GM19397 (cell line): ENCODE measurements around the gene IL1RL1.

Source experiments
- ATAC-seq: cut with Tn5 transposase; IDR thresholded peaks from one replicate; pipeline ENCODE4 v1.9.1; 2021; ENCODE audit warnings: mild to moderate bottlenecking, moderate library complexity; ENCODE audit not compliant: unreplicated experiment

IL1RL1 gene

DNA sequence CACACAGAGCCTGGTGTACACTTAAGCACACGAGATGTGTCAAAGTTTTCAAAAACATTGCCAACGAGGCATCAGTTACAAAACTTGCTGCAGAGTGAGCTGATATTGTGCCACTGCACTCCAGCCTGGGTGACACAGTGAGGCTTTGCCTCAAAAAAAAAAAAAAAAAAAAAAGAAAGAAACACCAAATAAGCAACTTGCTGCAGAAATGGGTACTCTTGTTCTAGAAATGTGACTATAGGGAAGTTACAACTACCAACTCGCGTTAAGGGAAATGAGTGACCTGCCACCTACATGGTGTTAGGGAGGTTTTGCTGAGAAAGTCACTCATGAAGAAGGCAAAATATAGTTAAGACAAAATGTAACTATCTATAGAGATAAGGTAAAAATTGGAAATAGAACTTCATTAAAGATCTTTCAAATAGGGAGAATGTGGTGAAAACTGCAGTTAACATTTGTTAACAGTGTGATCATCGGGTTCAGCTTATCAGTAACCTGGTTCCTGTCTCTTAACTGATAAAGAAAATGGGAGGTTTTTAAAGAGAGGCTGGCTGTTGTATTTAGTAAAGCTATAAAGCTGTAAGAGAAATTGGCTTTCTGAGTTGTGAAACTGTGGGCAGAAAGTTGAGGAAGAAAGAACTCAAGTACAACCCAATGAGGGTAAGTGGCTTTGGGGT, at the start of gene IL1RL1:
Gene IL1RL1, plus strand, starts transcription at position 600 of the 677 bp plus-strand sequence. CDS start 26,702 bp downstream, outside the sequence.
- no peak for ATAC-seq

DNA sequence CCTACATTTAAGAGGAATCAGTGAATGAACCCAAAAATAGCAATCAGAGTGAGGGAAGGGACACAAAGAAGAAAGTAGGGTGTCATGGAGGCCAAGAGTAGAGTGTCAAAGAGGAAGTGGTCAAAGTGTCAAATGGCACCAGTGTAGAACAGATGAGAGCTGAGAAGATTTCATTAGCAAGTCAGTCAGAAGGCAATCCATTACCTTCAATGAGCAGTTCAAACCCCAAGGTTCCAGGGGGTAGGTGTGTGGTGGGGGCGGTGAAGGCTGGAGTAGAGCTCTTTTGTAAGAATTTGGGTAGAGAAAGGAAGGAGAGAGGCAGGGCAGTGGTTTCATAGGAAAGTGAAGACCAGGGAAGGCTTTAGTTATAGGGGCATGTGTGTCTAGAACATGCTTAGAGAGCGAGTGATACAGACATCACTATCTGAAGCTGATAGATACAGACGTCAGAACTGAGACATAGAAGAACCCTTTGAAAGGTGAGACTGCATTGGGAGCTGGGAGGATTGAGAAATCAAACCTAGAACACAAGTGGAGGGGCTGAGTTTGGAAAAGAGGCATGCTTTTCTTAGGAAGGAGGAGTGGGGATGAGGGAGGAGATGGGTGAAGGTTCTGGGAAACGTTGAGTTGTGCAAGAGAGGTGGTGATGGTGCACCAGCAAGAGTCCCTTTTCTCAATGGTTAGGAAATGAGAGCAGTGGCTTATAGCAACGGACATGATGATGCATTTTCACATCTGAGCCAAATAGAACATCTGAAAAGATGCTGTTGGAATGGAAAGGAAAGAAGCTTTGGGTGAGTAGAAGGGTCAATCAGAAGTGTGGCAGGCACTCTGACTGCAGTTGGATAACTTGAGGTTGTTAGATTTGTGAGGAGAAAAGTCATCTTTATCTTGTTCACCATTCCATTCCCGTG, 48.9 kb upstream of the IL1RL1 start:
- ATAC-seq = no peak

DNA sequence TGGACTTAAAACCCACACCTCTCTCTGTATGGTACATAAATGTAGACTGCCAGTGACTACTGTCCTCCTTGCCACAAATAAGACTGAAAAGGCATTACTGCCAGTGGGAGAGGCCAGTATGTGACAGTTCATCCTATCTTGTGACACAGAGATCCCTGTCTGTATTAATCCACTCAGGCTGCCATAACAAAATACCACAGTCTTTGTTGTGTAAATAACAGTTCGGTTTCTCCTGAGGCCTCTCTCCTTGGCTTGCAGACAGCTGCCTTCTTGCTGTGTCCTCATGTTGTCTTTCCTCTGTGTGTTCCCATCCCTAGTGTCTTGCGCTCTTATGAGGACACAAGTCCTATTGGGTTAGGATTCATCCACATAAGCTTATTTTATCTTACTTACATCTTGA, 46.4 kb upstream of the IL1RL1 start:
- ATAC-seq = no peak

DNA sequence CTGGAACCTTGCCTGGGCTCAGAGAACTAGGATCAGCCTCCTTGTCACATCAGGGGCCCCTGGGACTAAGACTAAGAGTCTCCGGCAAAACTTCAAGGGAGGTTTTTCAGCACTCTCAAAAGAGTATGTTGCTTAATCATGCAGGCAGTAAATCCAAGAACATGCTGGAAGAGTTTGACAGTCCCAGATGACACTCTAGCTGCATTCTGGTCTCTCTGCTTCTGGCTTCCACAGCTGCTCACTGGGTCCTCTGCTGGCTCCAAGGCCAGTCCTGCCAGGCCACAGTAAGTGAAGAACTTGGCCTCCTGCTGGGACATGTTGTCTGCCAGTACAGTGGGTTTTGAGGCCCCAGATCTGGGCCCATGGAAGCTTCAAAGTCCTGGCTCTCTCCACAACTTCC, 45.2 kb upstream of the IL1RL1 start:
- ATAC-seq = no peak

DNA sequence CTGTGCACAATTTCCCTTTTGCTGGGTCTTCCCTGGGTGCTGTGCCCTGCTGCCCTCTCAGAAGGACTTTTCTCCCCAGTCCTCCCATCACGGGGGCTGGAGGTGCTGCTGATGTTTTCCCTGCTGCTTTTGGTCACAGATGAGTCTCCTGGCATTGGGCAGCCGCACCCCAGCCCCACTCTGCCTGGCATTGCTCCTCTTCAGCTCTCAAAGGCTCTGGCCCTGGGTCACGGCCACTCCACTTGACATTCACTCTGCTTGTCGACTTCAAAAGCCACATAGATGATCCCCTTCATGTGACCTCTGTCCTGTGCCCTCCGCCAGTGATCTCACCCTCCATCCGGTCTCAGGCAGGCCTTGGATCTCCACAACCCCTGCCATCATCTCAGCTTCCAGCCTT, 43.6 kb upstream of the IL1RL1 start:
- ATAC-seq = no peak

DNA sequence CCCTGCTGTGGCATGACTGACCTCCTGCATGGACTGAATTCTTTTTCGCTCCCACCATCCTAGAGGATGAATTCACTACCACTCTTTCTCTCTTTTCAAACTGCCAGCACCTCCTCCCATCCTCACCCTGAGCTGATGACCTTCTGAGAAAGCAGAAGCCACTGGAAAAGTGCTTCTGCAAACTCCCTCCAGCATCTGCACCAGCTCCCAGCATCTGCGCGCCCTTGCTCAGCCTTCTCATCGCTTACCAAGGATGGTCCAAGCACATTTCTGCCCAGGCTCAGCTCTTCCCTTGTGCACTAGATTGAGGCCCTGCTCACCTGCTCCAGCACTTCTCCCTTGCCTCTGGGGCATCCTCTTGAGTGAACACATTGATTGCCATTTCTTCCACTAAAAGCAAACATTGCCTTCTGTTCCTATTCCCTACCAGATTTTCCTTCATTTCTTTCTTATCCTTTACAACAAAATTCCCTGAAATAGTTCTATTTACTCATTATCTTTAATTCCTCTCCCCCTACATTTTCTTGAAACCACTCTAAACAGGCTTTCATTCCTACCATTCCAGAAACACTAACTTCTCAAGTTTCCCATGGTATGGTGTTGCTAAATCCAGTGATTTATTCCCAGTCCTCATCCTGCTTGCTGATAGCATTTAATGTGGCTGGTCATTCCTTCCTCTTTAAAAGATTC, 42.7 kb upstream of the IL1RL1 start:
- ATAC-seq = no peak

DNA sequence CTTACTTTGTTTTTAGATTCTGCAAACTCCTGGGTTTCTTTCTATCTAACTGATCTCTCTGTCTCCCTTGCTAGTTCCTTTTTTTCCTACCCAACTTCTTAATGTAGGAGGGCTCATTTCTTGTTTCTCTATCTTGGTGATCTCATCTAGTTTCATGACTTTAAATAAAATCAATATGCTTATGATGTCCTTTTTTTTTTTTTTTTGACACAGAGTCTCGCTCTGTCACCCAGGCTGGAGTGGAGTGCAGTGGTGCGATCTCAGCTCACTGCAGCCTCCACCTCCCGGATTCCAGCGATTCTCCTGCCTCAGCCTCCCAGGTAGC, 42.2 kb upstream of the IL1RL1 start:
- no peak for ATAC-seq

DNA sequence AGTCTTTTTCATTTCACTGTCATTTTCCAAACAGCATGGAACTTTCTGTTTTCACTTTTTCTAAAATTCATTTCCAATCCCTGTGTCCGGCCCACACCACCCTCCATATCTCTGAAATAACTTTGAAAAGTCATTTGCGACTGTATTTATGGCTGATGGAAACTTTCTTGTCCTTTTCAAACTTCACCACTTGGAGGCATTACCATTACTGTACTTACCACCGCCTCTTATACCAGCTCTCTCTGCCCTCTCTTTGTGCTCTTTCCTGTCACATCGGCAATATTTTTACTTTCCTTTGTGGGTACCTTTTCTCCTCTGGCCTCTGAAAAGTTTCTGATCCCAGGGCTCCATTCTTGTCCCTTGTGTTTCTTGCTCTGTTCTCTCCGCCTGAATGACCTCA, 39.5 kb upstream of the IL1RL1 start:
- ATAC-seq = no peak

DNA sequence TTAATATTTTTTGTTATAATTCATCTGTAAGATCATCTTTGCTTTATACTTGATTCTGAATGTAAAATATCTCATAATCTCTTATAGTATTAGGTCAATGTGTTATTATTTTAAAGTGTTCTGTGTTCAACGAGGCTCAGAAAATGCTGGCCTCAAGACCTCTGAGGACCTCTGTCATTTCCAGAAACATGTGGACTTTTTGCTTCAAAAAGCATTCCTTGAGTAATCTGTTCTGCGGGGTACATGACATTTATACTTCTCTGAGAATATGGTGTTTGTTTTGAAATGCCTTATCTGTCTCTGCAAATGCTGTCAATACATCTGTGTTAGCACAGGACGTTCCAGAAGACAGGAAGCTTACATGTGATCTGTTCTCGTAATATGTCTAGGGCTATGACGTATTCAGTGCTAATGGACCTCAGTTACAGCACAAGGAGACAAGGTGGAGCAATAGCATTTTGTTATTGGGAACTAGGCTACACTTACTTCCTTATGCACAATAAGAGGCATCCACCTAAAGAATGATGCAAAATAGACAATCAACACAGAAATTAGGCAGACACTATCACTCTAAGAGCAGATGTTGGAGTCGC, 37.6 kb upstream of the IL1RL1 start:
- no peak for ATAC-seq

DNA sequence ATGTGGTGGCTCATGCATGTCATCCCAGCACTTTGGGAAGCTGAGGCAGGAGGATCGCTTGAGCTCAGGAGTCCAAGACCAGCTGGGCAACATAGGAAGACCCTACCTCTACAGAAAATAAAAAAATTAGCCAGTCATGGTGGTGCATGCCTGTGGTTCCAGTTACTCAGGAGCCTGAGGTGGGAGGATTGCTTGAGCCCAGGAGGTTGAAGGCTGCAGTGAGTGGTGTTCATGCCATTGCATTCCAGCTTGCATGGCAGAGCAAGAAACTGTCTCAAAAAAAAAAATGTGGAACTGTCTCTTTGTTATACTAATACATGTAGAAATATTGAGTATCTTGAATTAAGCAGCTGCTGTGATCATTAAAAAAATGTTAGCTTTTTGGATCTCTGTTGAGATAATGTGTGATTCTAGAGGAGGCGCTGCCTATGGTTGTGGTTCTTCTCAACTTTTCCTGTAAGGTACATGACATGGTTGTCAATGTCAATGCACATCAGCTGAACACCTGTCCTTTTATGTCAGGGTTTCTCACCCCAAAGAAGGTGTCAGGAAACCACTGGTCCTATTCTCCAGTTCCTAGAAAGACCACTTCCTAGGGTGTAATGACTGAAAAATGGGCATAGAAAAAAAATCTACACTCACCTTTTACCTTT, 34.7 kb upstream of the IL1RL1 start:
- ATAC-seq = no peak

DNA sequence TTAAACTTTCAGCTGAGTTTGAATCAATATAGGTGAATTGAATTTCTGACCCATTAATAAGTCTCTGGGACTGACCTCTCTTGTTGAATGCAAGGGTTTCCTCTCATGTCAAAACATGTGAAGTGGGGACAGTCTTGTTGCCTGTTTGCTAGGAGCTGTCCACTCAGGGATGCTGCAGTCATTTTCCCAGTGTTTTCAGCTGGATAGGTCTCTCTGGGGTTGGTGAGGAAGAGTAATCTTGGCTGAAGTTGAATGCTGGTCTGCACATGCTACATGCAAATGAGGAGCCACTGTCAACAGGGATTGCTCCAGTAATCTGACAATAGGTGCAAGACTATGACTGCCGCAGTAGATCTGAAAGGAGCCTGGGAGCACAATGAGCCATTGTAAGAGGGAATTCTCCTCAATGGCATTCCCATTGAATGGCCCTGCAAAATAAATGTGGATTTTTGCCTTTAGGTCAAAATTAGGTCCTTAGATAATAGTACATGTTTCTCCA, 34.1 kb upstream of the IL1RL1 start:
- no peak for ATAC-seq

DNA sequence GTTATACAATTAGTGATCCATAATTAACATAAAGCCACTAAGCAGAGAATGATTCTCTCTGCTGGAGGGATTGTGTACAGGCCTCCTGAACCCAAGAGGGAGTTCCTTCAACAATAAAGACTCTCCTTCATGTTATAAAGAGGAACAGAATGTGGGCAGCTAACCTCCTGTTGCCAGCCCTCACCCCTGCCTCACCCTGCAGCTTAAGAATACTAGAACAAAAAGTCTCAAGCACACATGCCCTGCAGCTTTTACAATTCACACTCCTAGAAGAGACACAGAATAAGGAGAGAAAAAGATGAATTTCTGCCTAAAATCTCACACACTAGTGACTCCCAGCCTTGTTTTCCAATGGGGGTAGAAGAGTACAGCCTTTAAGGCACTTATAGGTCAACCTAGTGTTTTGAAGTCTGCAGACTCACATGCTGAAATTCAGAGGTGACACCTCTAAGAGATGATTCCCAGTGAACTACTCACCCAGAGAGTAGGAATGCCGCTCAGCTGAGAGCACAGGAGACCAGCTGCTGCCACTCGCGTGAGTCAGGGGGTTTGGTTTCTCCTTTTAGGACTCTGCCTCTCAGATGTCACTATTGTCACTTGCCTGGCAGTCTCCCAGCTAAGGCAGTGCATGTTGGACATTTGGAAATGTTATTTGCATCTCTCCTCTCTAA, 32.5 kb upstream of the IL1RL1 start:
- ATAC-seq = no peak

DNA sequence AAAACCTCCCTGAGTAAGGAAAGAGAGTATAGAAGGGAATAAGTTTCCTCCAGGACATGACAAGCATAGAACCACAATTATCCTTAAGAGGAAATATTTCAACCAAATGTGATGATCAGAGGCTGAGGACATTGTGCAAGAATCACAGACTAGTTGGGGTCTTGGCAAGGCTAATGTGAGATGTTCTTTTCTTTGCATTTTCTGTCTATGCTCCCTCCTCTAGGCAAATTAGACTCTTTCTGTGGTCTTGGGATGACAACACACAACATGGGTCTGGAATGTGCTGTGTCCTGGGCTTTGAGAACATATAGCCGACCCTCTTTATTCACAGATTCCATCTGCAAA, 32.0 kb upstream of the IL1RL1 start:
- no peak for ATAC-seq

DNA sequence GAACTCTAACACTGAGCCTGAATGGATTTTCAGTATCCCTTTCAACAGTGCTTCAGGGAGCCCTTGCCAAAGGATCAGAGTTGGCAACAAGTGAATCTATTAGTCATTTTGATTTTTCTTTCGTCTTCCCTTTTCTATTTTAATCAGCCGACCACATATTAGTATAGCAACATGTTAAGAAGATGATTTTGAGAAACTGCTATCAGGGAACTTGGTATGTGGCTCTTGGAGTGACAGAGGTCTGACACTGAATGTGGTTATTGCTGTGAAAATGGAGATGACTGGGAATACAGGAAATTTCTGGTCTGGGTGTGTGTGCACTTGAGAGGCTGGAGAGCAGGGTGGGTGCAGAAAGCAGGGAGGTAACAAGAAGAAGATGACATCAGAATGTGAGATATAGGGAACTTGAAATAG, 28.7 kb upstream of the IL1RL1 start:
- ATAC-seq = no peak

DNA sequence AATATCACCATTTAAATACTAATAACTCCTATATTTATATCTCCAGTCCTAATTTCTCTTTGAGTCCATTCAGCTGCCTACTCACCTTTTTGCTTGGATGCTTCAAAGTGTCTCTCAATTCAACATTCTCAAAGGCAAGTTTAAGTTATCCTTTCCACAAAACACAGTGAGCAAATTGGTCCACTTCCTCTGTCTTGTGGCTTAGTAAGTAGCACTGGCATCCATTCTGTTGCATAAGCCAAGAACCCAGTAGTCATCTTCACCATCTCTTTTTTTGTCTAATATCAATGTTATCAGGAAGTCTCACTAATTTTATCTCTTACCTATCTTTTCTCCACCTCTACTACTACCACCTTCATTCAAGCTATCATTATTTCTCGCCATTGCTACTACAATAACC, 27.4 kb upstream of the IL1RL1 start:
- no peak for ATAC-seq

DNA sequence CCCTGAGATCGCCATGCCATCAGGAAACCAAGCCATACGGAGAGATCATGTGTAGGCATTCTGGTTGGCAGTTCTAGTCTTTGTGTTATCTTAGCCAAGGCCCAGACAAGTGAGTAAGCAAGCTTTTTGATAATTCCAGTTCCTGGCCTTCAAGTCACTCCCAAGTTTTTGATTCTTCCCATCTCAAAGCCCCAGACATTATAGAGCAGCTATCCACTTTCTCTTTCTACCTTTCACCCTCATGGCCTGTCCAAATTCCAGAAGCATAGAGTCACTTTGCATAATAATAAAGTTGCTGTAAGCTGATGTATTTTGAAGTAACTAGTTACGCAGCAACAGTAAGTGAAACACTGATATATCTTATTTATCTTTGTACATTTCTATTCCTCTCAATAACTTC, 26.8 kb upstream of the IL1RL1 start:
- ATAC-seq = no peak

DNA sequence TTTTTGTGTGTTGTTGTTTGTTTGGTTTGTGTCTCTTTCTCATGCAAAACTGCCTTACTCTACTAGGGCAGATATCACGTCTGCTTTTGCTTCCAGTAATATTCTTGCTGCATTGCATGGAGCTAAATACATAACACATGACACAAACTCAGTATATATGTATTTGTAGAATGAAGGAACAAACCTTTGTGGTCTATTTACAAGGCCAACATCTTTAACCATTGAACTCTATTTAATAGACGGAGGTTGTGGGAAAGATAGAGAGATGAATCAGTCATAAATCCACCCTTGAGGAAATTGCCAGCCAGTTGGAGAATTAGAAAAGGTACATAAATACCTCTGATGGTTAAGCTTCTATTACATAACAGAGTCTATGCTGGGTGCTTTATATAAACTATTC, 26.0 kb upstream of the IL1RL1 start:
- ATAC-seq = no peak

DNA sequence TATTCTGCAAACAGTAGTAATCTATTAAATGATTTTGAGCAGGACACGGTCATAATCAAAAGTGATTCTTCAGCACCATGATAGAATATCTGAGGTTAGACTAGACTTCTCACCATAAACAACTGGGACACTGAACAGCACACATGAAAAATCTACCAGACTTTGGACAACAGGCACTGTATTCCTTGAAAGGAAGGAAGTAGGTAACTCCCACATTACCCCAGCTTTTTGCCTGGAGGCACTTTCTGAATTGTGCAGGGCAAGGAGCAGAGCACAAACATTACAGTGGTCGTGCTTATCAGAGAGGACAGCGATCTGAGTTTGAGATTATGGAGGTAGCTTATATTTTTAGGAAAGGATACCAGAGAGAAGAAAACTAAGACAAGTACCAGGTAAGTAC, 25.3 kb upstream of the IL1RL1 start:
- ATAC-seq = no peak

DNA sequence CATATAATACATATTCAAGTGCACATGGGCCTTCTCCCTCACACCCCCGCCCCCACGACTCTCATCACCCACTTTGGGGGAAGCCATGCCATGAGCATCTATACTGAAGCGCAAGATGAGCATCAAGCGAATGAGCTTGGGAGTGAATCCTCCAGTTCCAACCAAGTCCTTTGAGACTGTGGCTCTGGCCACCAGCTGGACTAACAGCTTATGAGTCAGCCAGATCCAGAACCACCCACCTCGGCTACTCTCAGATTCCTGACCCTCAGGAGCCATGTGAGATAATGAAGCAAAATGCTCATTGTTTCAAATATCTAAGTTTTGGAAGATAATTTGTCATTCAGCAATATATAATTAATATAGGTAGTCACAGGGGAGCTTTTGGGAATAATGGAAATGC, 22.2 kb upstream of the IL1RL1 start:
- ATAC-seq = no peak

DNA sequence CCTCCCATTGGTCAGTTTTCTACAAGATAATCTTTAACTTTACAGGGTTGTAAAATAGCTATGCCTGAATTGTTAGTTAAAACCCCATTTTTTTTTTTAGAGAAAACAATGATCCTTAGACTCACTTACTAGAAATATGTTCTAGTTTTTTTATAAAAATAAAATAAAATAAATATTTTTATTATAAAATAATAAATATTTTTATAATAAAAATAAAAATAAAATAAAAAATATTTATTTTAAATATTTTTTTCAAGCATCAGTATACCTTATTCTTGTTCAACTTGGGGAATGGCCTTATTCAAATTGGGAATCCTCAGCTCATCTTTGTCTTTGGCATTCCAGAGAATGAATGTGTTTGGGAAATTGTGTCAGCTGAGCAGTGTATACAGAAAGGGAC, 20.8 kb upstream of the IL1RL1 start:
- no peak for ATAC-seq
